ENCODE measurements around the gene CMSS1. TPM values are rescaled to one million over a fixed set of nuclear protein-coding genes. Genes with fewer than 3 reads are reported as not detected.

Gene CMSS1
- total RNA-seq, 1 experiment from 2014 or later, result 86.3 TPM

DNA sequence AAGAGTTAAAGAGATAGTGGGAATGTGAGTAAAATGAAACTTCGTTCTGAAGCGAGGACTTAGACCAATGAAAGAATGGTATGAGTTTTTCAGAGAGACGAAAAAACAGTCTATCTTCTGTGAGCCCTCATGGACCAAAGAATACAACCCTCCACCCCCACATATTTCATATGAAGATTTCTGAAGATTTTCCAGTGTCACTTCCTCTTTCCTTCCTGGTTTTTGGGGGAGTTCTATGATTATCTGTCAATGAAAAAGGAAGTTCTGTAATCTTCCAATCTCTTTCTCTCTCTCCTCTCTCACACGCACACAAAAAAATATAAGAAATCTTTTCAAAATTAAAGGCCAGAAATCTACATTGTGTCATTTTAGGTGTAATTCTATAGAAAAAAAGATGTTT, 27.7 kb downstream of the CMSS1 start:
- Histone ChIP-seq H3K36me3 (ENCODE audit: control insufficient read depth, insufficient read depth, low read length) (no peaks in the 10 kb centered on the region), H3K4me3 (ENCODE audit: low read depth in 2 of 2, low read length in 2 of 2) (no peak overlapping the region), H3K27me3 (ENCODE audit: control insufficient read depth, insufficient read depth, low read length) (no peaks in the 10 kb centered on the region), H3K4me1 (ENCODE audit: control insufficient read depth, insufficient read depth, low read length) (peaks cover 16% of the 10 kb centered on the region), H3K9me3 (ENCODE audit: control insufficient read depth, insufficient read depth, low read depth, low read length) (no peaks in the 10 kb centered on the region), H3K27ac (ENCODE audit: low read length) (peak overlapping the region; percentile 27; the same call in 1 of the 2 replicates)
- CTCF ChIA-PET, result no interaction called here
- ATAC-seq (no peak), DNase-seq (ENCODE audit: low read depth, low spot score) (no peak)
- no TSS peak for BruUV-seq (replicated peaks)
- in situ Hi-C loops (cut with HindIII; ENCODE audit: low pct_unique_long_range_greater_than_20kb, low sequenced_read_pairs), result no loop called here
- POLR2A ChIA-PET, result no interaction called here
- TF ChIP-seq SIN3A (IDR thresholded peaks at IDR 0.05; ENCODE audit: borderline replicate concordance, insufficient read depth, low read depth, low read length), result no peak
- no peak for TF ChIP-seq TCF7L2 (IDR thresholded peaks at IDR 0.05; ENCODE audit: low read depth, low read length)
- TF ChIP-seq, protein P1, sequence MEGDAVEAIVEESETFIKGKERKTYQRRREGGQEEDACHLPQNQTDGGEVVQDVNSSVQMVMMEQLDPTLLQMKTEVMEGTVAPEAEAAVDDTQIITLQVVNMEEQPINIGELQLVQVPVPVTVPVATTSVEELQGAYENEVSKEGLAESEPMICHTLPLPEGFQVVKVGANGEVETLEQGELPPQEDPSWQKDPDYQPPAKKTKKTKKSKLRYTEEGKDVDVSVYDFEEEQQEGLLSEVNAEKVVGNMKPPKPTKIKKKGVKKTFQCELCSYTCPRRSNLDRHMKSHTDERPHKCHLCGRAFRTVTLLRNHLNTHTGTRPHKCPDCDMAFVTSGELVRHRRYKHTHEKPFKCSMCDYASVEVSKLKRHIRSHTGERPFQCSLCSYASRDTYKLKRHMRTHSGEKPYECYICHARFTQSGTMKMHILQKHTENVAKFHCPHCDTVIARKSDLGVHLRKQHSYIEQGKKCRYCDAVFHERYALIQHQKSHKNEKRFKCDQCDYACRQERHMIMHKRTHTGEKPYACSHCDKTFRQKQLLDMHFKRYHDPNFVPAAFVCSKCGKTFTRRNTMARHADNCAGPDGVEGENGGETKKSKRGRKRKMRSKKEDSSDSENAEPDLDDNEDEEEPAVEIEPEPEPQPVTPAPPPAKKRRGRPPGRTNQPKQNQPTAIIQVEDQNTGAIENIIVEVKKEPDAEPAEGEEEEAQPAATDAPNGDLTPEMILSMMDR (IDR thresholded peaks at IDR 0.05), result no peak
- TF ChIP-seq POLR2AphosphoS5 (IDR thresholded peaks at IDR 0.05; ENCODE audit: low read depth, low read length), result no peak
- TF ChIP-seq, protein P2, sequence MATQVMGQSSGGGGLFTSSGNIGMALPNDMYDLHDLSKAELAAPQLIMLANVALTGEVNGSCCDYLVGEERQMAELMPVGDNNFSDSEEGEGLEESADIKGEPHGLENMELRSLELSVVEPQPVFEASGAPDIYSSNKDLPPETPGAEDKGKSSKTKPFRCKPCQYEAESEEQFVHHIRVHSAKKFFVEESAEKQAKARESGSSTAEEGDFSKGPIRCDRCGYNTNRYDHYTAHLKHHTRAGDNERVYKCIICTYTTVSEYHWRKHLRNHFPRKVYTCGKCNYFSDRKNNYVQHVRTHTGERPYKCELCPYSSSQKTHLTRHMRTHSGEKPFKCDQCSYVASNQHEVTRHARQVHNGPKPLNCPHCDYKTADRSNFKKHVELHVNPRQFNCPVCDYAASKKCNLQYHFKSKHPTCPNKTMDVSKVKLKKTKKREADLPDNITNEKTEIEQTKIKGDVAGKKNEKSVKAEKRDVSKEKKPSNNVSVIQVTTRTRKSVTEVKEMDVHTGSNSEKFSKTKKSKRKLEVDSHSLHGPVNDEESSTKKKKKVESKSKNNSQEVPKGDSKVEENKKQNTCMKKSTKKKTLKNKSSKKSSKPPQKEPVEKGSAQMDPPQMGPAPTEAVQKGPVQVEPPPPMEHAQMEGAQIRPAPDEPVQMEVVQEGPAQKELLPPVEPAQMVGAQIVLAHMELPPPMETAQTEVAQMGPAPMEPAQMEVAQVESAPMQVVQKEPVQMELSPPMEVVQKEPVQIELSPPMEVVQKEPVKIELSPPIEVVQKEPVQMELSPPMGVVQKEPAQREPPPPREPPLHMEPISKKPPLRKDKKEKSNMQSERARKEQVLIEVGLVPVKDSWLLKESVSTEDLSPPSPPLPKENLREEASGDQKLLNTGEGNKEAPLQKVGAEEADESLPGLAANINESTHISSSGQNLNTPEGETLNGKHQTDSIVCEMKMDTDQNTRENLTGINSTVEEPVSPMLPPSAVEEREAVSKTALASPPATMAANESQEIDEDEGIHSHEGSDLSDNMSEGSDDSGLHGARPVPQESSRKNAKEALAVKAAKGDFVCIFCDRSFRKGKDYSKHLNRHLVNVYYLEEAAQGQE (IDR thresholded peaks at IDR 0.05; ENCODE audit: insufficient read depth in 1 of 2, low read depth in 2 of 2, low read length in 1 of 2), result no peak
- intact Hi-C loops (cut with micrococcal nuclease; ENCODE audit: unreplicated experiment), result no loop called here

DNA sequence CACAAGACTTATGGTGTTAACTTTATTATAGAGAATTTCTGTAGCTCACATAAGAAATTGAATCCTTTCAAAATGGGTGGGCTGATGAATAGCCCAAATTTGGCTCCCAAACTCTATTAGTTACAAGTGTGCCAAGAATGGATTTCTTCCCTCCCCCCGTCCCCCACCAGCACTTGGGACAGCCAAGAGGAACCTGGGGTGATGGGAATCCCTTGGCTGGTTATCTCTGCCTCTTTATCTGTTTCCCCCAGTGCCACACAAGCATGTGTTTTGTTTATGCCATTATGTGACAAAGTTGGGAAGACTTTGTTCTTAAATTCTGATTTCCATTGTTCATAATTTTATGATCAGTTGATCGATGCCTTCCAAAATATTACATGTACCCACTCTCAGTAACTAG, 28.3 kb downstream of the CMSS1 start:
- CTCF ChIA-PET, result no interaction called here
- TF ChIP-seq TCF7L2 (IDR thresholded peaks at IDR 0.05; ENCODE audit: low read depth, low read length) (no peak), POLR2AphosphoS5 (IDR thresholded peaks at IDR 0.05; ENCODE audit: low read depth, low read length) (no peak), SIN3A (IDR thresholded peaks at IDR 0.05; ENCODE audit: borderline replicate concordance, insufficient read depth, low read depth, low read length) (no peak)
- TF ChIP-seq, protein P2 (IDR thresholded peaks at IDR 0.05; ENCODE audit: insufficient read depth in 1 of 2, low read depth in 2 of 2, low read length in 1 of 2), result no peak
- TF ChIP-seq, protein P1 (IDR thresholded peaks at IDR 0.05), result no peak
- in situ Hi-C loops (cut with HindIII; ENCODE audit: low pct_unique_long_range_greater_than_20kb, low sequenced_read_pairs) (no loop called here), intact Hi-C loops (cut with micrococcal nuclease; ENCODE audit: unreplicated experiment) (no loop called here)
- ATAC-seq (no peak), DNase-seq (ENCODE audit: low read depth, low spot score) (no peak)
- POLR2A ChIA-PET, result interaction anchor here (0.6 kb wide), 2 partner anchors 9 to 203 kb away, joined by 3 read pairs; no protein-coding TSS in a partner anchor
- no peaks in the 10 kb centered on the region for H3K36me3 ChIP-seq (ENCODE audit: control insufficient read depth, insufficient read depth, low read length)
- peaks cover 16% of the 10 kb centered on the region for H3K4me1 ChIP-seq (ENCODE audit: control insufficient read depth, insufficient read depth, low read length)
- no peak overlapping the region for H3K4me3 ChIP-seq (ENCODE audit: low read depth in 2 of 2, low read length in 2 of 2)
- H3K27ac ChIP-seq (ENCODE audit: low read length), result no peak overlapping the region; the same call in 1 of the 2 replicates
- H3K27me3 ChIP-seq (ENCODE audit: control insufficient read depth, insufficient read depth, low read length), result no peaks in the 10 kb centered on the region
- BruUV-seq (replicated peaks), result TSS peak; percentile 69
- H3K9me3 ChIP-seq (ENCODE audit: control insufficient read depth, insufficient read depth, low read depth, low read length), result no peaks in the 10 kb centered on the region
